GM12878 (cell line): ENCODE results near the gene ANGPTL5. TPM values are rescaled to one million over a fixed set of nuclear protein-coding genes. Genes with fewer than 3 reads are reported as not detected.

ENCODE experiments used
- ATAC-seq: fragments of 200-7000 bp; cut with Tn5 transposase; 3 replicates; pipeline ENCODE4 v1.9.1; 2020; ENCODE audit warnings: mild to moderate bottlenecking, moderate library complexity
- BruUV-seq: library from RNA; stranded (reverse); fragments of 400-500 nt; replicated peaks from 2 replicates; lab custom pipeline; 2021; lab: Mats Ljungman, UMichigan
- CTCF ChIA-PET: fragments of 300-600 bp; sonication (Branson Sonifier 250); formaldehyde crosslinking; extraction: SDS; loops from one replicate; lab custom pipeline; 2021; ENCODE audit warnings: inconsistent platforms; lab: Yijun Ruan, JAX
- POLR2A ChIA-PET: fragments of 350-600 bp; formaldehyde crosslinking; extraction: SDS; loops from one replicate; lab custom pipeline; 2021; ENCODE audit warnings: inconsistent platforms; lab: Charles Lee
- RAD21 ChIA-PET: fragments of 300-600 bp; sonication (Branson Sonifier 250); formaldehyde crosslinking; loops from one replicate; lab custom pipeline; 2023; ENCODE audit warnings: antibody characterized with exemption; ENCODE audit not compliant: unreplicated experiment; lab: Charles Lee
- SMC1A ChIA-PET: fragments of 300-600 bp; sonication (Branson Sonifier 250); formaldehyde crosslinking; loops from one replicate; lab custom pipeline; 2023; ENCODE audit not compliant: unreplicated experiment, uncharacterized antibody; lab: Charles Lee
- DNase-seq: peaks from one replicate; pipeline ENCODE4 v3.0.0-alpha.2; 2011; ENCODE audit warnings: low read depth, low spot score
- FAIRE-seq: peaks from 3 replicates; lab custom pipeline; 2011; peaks lifted over from hg19 to GRCh38; lab: Jason Lieb, UNC
- H2AFZ ChIP-seq: 2 replicates; pipeline ENCODE4 v1.6.0; 2011; ENCODE audit warnings: low read depth, low read length, control low read depth; ENCODE audit not compliant: control insufficient read depth
- H3K27ac ChIP-seq: 2 replicates; pipeline ENCODE4 v1.5.1; 2011; ENCODE audit warnings: control low read depth; ENCODE audit not compliant: control insufficient read depth, insufficient read depth
- H3K27me3 ChIP-seq, 2 experiments: replicated peaks in 1 of 2; 2 replicates each; pipeline versions ENCODE4 v1.6.0 to v1.6.1; 2011; ENCODE audit warnings: low read length in 1 of 2; ENCODE audit not compliant: control insufficient read depth in 2 of 2, insufficient read depth in 2 of 2
- H3K36me3 ChIP-seq, 2 experiments: 2 replicates each; pipeline ENCODE4 v1.5.1; 2011; ENCODE audit warnings: low read length in 1 of 2; ENCODE audit not compliant: control insufficient read depth in 2 of 2, insufficient read depth in 2 of 2
- H3K4me1 ChIP-seq: 2 replicates; pipeline ENCODE4 v1.6.1; 2011; ENCODE audit warnings: mild to moderate bottlenecking, low read length, moderate library complexity, mixed read lengths; ENCODE audit not compliant: control insufficient read depth, insufficient read depth
- H3K4me2 ChIP-seq: 2 replicates; pipeline ENCODE4 v1.6.0; 2011; ENCODE audit warnings: control low read depth; ENCODE audit not compliant: control insufficient read depth, insufficient read depth
- H3K4me3 ChIP-seq: fragments of 200-600 bp; sonication (generic); 2 replicates; pipeline ENCODE4 v1.5.1; 2016
- H3K79me2 ChIP-seq: 2 replicates; pipeline ENCODE4 v1.6.0; 2011; ENCODE audit warnings: low read length; ENCODE audit not compliant: control insufficient read depth, insufficient read depth
- H3K9ac ChIP-seq: 2 replicates; pipeline ENCODE4 v1.8.0; 2011; ENCODE audit warnings: low read length, control low read depth, mixed read lengths; ENCODE audit not compliant: control insufficient read depth, insufficient read depth
- H3K9me3 ChIP-seq: replicated peaks from 3 replicates; pipeline ENCODE4 v1.5.1; 2011; ENCODE audit warnings: mild to moderate bottlenecking, low read length; ENCODE audit not compliant: control insufficient read depth, insufficient read depth
- H4K20me1 ChIP-seq: 2 replicates; pipeline ENCODE4 v1.6.0; 2011; ENCODE audit not compliant: control insufficient read depth, insufficient read depth
- BHLHE40 ChIP-seq, 2 experiments: fragments of 450-650 bp in 1 of 2; IDR thresholded peaks; 2 replicates each; pipeline ENCODE4 v1.6.1; 2011 to 2017; ENCODE audit warnings: low read depth in 2 of 2, borderline replicate concordance in 1 of 2, improper control_type of control experiment in 1 of 2, low read length in 1 of 2, mild to moderate bottlenecking in 1 of 2
- BRCA1 ChIP-seq: IDR thresholded peaks from 2 replicates; pipeline ENCODE4 v1.6.1; 2011; ENCODE audit warnings: low read depth, low read length, improper control_type of control experiment
- E2F4 ChIP-seq: IDR thresholded peaks from 2 replicates; pipeline ENCODE4 v1.6.1; 2012; ENCODE audit warnings: low read depth, low read length, improper control_type of control experiment
- GATAD2B ChIP-seq: fragments of 450-650 bp; conservative IDR thresholded peaks from 2 replicates; pipeline ENCODE4 v1.6.1; 2017; ENCODE audit warnings: low read depth, mild to moderate bottlenecking, moderate library complexity
- HDGF ChIP-seq: fragments of 450-650 bp; IDR thresholded peaks from 2 replicates; pipeline ENCODE4 v1.6.1; 2016; ENCODE audit warnings: antibody characterized with exemption
- MEF2A ChIP-seq: IDR thresholded peaks from 2 replicates; pipeline ENCODE4 v1.6.1; 2011; ENCODE audit warnings: low read depth, mild to moderate bottlenecking, low read length, moderate library complexity; ENCODE audit not compliant: insufficient read depth
- MEF2B ChIP-seq: fragments of 450-650 bp; IDR thresholded peaks from 2 replicates; pipeline ENCODE4 v1.6.1; 2018; ENCODE audit warnings: mild to moderate bottlenecking, moderate library complexity; ENCODE audit not compliant: partially characterized antibody, poor library complexity, severe bottlenecking
- RAD21 ChIP-seq: IDR thresholded peaks from 2 replicates; pipeline ENCODE4 v1.6.1; 2011; ENCODE audit warnings: mild to moderate bottlenecking, low read depth, low read length, moderate library complexity; ENCODE audit not compliant: insufficient read depth
- RAD51 ChIP-seq: fragments of 450-650 bp; IDR thresholded peaks from 2 replicates; pipeline ENCODE4 v1.6.1; 2016; ENCODE audit warnings: moderate library complexity, mild to moderate bottlenecking, inconsistent platforms
- RBBP5 ChIP-seq: fragments of 200-600 bp; sonication (generic); conservative IDR thresholded peaks from 2 replicates; pipeline ENCODE4 v1.6.1; 2016
- ZNF24 ChIP-seq: fragments of 450-650 bp; IDR thresholded peaks from 2 replicates; pipeline ENCODE4 v1.6.1; 2017; ENCODE audit warnings: antibody characterized with exemption, mild to moderate bottlenecking
- ZNF592 ChIP-seq: fragments of 450-650 bp; IDR thresholded peaks from 2 replicates; pipeline ENCODE4 v1.6.1; 2017; ENCODE audit warnings: mild to moderate bottlenecking, moderate library complexity
- ZNF687 ChIP-seq: fragments of 450-650 bp; IDR thresholded peaks from 2 replicates; pipeline ENCODE4 v1.6.1; 2017; ENCODE audit warnings: mild to moderate bottlenecking, moderate library complexity
- WGBS: methylation state at CpG from one replicate; pipeline ENCODE4 v1.1.6; 2016; ENCODE audit warnings: low lambda C conversion rate; ENCODE audit not compliant: insufficient replicate concordance, insufficient coverage; ENCODE audit errors: missing lambda C conversion rate; 5-methylcytosine and 5-hydroxymethylcytosine counted together
- in situ Hi-C: fragments of 300-500 bp; cut with MboI; formaldehyde crosslinking; loops from 9 replicates; pipeline ENCODE4 v1.14.3; 2018; ENCODE audit warnings: mixed read lengths
- intact Hi-C: fragments of 100-400 bp; cut with micrococcal nuclease; formaldehyde crosslinking; loops from one replicate; pipeline ENCODE4 v1.14.2; 2022; ENCODE audit not compliant: unreplicated experiment
- polyA plus RNA-seq, 11 experiments: library from polyadenylated mRNA; depleted of rRNA in 4 of 11; unstranded in 6 of 11; stranded (reverse) in 5 of 11; fragments of >200 nt; fragmentation: Nextera tagmentation in 4 of 11; fragmentation: Illumina TruSeq in 1 of 11; extraction: Ambion mirVana in 4 of 11; extraction: Trizol in 1 of 11; gene quantifications; 1 replicate in 1 of 11; 2 replicates in 10 of 11; pipeline versions ENCODE4 v1.2.1 to v1.2.3, GENCODE V29; 2011 to 2016; ENCODE audit warnings: inconsistent platforms in 2 of 11, missing spikeins in 2 of 11, low read depth in 1 of 11
- total RNA-seq, 4 experiments: library from RNA; depleted of rRNA in 3 of 4; stranded (reverse); fragments of >200 nt in 3 of 4; fragmentation: Illumina TruSeq in 1 of 4; extraction: Trizol in 1 of 4; gene quantifications; 2 replicates each; pipeline versions ENCODE4 v1.2.1 to v1.2.3, GENCODE V29; 2013 to 2021

ANGPTL5 gene
- total and polyA plus RNA-seq, 10 of the 15 experiments (the other 5 are each of a cell fraction or from before 2014, with no cell fraction given) = not detected

- intact Hi-C loops = no loop called here
- no peaks in the 10 kb centered on the region for H3K79me2 ChIP-seq
- no peak overlapping the region for H3K4me2 ChIP-seq
- H3K9me3 ChIP-seq = no peaks in the 10 kb centered on the region
- no peak overlapping the region for H3K27ac ChIP-seq
- no peak overlapping the region for H3K4me3 ChIP-seq
- H3K36me3 ChIP-seq = no peaks in the 10 kb centered on the region
- SMC1A ChIA-PET = interaction anchor here (1.4 kb wide), 1 partner anchor 137 kb away, joined by 4 read pairs; no protein-coding TSS in a partner anchor
- no peaks in the 10 kb centered on the region for H3K27me3 ChIP-seq
- no peaks in the 10 kb centered on the region for H3K4me1 ChIP-seq
- 52% methylated on average over 6 of the region's 6 CpGs for WGBS
- DNase-seq (no peak), ATAC-seq (no peak), FAIRE-seq (no peak)
- CTCF ChIA-PET = interaction anchor here (0.7 to 1.7 kb wide), 2 partner anchors 9 to 185 kb away, joined by 3 to 8 read pairs; no protein-coding TSS in a partner anchor
- H2AFZ ChIP-seq = no peak overlapping the region
- POLR2A ChIA-PET = no interaction called here
- no peak overlapping the region for H3K9ac ChIP-seq
- RAD21 ChIA-PET = interaction anchor here (1.0 kb wide), 1 partner anchor 137 kb away, joined by 3 read pairs; no protein-coding TSS in a partner anchor
- no peaks in the 10 kb centered on the region for H4K20me1 ChIP-seq
- no TSS peak for BruUV-seq
- in situ Hi-C loops = loop anchor here (25.0 kb wide), 1 partner anchor 792 kb away; no protein-coding TSS in a partner anchor
- TF ChIP-seq ZNF592 = no peak
- no peak for TF ChIP-seq HDGF
- no peak for TF ChIP-seq RAD21
- no peak for TF ChIP-seq GATAD2B
- no peak for TF ChIP-seq ZNF687
- no peak for TF ChIP-seq ZNF24
- TF ChIP-seq RAD51 = no peak
- TF ChIP-seq MEF2A = no peak
- TF ChIP-seq RBBP5 = no peak
- TF ChIP-seq E2F4 = no peak
- no peak for TF ChIP-seq MEF2B
- TF ChIP-seq BRCA1 = no peak
- TF ChIP-seq BHLHE40 (IDR thresholded peaks at IDR 0.05; ENCODE audit: borderline replicate concordance in 1 of 2, low read depth in 2 of 2, low read length in 1 of 2) = no peak
Measured at GRCh38 chr11:101870510-101870909, 45.8 kb downstream of the ANGPTL5 start.
